ENCODE results near the gene NECTIN1. TPM values are rescaled to one million over a fixed set of nuclear protein-coding genes. Genes with fewer than 3 reads are reported as not detected.
A peak's percentile ranks its signal among the peaks of the same experiment; 100 is the strongest.

The NECTIN1 gene
- total and polyA plus RNA-seq, 4 donors: 4.7 to 18.3 (median 7.3) TPM

DNA sequence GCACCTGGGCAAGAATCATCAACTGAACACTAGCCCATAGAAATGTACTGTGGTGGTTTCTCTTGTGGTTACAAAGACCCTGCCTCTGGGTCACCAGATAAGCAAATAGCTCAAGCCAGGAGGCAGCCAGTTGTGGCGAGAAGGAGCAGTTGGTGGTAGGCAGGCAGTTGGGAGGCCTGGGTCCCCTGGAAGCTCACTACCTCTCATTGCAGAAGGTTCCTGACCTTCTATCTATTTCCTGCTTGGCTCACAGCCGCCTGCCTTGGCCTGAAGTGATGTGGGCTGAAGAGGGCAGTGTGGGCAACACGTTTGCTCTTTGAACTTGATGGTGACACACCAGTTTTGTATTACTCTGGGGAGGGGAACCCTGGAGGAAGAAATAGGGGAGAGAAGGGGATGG is 34.7 kb downstream of the NECTIN1 start:
- Histone ChIP-seq H3K9me3 (ENCODE audit: control insufficient read depth in 4 of 4, insufficient read depth in 3 of 4, low read length in 3 of 4) (no peaks in the 10 kb centered on the region), H3K4me3 (no peak overlapping the region), H3K27ac (ENCODE audit: low read depth in 1 of 2, low read length in 1 of 2) (no peak overlapping the region), H3K9ac (ENCODE audit: insufficient read depth in 1 of 2, low read length in 2 of 2) (no peak overlapping the region), H3K27me3 (ENCODE audit: control insufficient read depth in 3 of 3, insufficient read depth in 3 of 3, low read length in 2 of 3) (no peaks in the 10 kb centered on the region), H3K36me3 (ENCODE audit: control insufficient read depth in 4 of 4, insufficient read depth in 4 of 4, low read length in 4 of 4) (no peaks in the 10 kb centered on the region), H3K4me1 (ENCODE audit: control insufficient read depth in 5 of 5, insufficient read depth in 5 of 5, low read length in 5 of 5) (peaks cover 0 to 8% (median 0%) of the 10 kb centered on the region in 5 donors)
- no peak for DNase-seq
- WGBS, 2 donors: 37 to 54% methylated on average over 3 of the region's 3 CpGs
- TF ChIP-seq, protein P1, sequence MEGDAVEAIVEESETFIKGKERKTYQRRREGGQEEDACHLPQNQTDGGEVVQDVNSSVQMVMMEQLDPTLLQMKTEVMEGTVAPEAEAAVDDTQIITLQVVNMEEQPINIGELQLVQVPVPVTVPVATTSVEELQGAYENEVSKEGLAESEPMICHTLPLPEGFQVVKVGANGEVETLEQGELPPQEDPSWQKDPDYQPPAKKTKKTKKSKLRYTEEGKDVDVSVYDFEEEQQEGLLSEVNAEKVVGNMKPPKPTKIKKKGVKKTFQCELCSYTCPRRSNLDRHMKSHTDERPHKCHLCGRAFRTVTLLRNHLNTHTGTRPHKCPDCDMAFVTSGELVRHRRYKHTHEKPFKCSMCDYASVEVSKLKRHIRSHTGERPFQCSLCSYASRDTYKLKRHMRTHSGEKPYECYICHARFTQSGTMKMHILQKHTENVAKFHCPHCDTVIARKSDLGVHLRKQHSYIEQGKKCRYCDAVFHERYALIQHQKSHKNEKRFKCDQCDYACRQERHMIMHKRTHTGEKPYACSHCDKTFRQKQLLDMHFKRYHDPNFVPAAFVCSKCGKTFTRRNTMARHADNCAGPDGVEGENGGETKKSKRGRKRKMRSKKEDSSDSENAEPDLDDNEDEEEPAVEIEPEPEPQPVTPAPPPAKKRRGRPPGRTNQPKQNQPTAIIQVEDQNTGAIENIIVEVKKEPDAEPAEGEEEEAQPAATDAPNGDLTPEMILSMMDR (IDR thresholded peaks at IDR 0.05; ENCODE audit: control extremely low read depth, extremely low read depth): no peak
- ATAC-seq (ENCODE audit: insufficient read depth, low FRiP score): peak; percentile 17

DNA sequence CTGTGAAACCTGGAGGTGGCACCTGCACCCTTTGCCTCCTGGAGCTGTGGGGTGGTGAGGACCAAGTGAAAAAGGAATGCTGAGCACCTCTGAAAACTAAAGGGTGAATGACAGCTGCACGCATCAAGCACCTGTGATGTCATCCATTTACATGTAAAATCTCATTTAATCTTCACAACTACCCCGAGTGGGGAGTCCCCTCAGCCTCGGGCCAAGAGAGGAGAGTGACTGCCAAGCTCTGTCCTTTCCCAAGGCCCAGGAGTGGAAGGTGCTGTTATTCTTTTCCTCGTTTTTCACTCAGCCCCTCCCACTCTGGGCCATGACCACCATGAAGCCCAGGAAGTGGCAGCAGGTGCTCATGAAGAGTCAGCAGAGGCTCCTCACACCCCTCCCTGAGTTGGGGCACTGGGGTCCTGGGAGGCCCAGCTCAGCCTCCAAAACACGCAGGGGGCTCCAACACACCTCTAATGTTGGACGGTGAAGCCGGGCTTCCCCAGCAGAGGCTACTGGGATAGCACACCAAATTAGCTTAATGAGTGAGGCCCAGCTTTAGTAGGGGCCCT is 35.7 kb downstream of the NECTIN1 start:
- no peaks in the 10 kb centered on the region for H3K9me3 ChIP-seq (ENCODE audit: control insufficient read depth in 4 of 4, insufficient read depth in 3 of 4, low read length in 3 of 4)
- no peaks in the 10 kb centered on the region for H3K27me3 ChIP-seq (ENCODE audit: control insufficient read depth in 3 of 3, insufficient read depth in 3 of 3, low read length in 2 of 3)
- H3K27ac ChIP-seq (ENCODE audit: low read depth in 1 of 2, low read length in 1 of 2): no peak overlapping the region
- TF ChIP-seq, protein P1 (IDR thresholded peaks at IDR 0.05; ENCODE audit: control extremely low read depth, extremely low read depth): no peak
- H3K4me3 ChIP-seq: no peak overlapping the region
- DNase-seq (no peak), ATAC-seq (ENCODE audit: insufficient read depth, low FRiP score) (no peak)
- H3K36me3 ChIP-seq (ENCODE audit: control insufficient read depth in 4 of 4, insufficient read depth in 4 of 4, low read length in 4 of 4): no peaks in the 10 kb centered on the region
- H3K9ac ChIP-seq (ENCODE audit: insufficient read depth in 1 of 2, low read length in 2 of 2): no peak overlapping the region
- WGBS, 2 donors: 65 to 69% methylated on average over 7 of the region's 7 CpGs
- H3K4me1 ChIP-seq (ENCODE audit: control insufficient read depth in 5 of 5, insufficient read depth in 5 of 5, low read length in 5 of 5): peaks cover 0 to 12% (median 0%) of the 10 kb centered on the region in 5 donors

DNA sequence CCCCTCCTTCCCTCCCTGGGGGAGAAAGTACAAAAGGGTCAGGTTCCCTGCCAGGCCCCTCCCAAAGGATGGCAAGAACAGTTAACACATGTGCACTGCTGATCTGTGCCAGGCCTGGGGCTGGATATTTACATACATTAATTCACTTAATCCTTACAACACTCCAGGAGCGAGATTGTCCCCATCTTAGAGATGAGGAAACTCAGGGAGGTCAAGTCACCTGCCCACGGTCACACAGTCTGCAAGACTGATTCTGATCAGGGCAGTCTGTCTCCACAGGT is 36.5 kb downstream of the NECTIN1 start:
- H3K9ac ChIP-seq (ENCODE audit: insufficient read depth in 1 of 2, low read length in 2 of 2): no peak overlapping the region
- WGBS, 2 donors: 67 to 89% methylated on average over 2 of the region's 2 CpGs
- H3K27ac ChIP-seq (ENCODE audit: low read depth in 1 of 2, low read length in 1 of 2): no peak overlapping the region
- ATAC-seq (ENCODE audit: insufficient read depth, low FRiP score): no peak
- no peaks in the 10 kb centered on the region for H3K27me3 ChIP-seq (ENCODE audit: control insufficient read depth in 3 of 3, insufficient read depth in 3 of 3, low read length in 2 of 3)
- H3K4me1 ChIP-seq (ENCODE audit: control insufficient read depth in 5 of 5, insufficient read depth in 5 of 5, low read length in 5 of 5): peaks cover 0 to 14% (median 0%) of the 10 kb centered on the region in 5 donors
- DNase-seq: no peak
- TF ChIP-seq, protein P1 (IDR thresholded peaks at IDR 0.05; ENCODE audit: control extremely low read depth, extremely low read depth): no peak
- H3K4me3 ChIP-seq: no peak overlapping the region
- no peaks in the 10 kb centered on the region for H3K36me3 ChIP-seq (ENCODE audit: control insufficient read depth in 4 of 4, insufficient read depth in 4 of 4, low read length in 4 of 4)
- H3K9me3 ChIP-seq (ENCODE audit: control insufficient read depth in 4 of 4, insufficient read depth in 3 of 4, low read length in 3 of 4): no peaks in the 10 kb centered on the region

Data from lung (tissue), 12 donors.